Caki2 (cell line): ENCODE results near the gene DBN1. TPM values are rescaled to one million over a fixed set of nuclear protein-coding genes. Genes with fewer than 3 reads are reported as not detected.

Experiments
- DNase-seq: peaks from one replicate; pipeline ENCODE4 v3.0.0-alpha.2; 2015; ENCODE audit warnings: low read depth
- in situ Hi-C: cut with HindIII; loops from 2 replicates; pipeline ENCODE4 v1.10.0; 2016; ENCODE audit warnings: low sequenced_read_pairs, low pct_unique_long_range_greater_than_20kb, mixed read lengths
- total RNA-seq: library from RNA; depleted of rRNA; stranded (reverse); fragments of >200 nt; shearing (Covaris generic); gene quantifications from 2 replicates; pipeline ENCODE4 v1.2.3, GENCODE V29; 2014; ENCODE audit warnings: low replicate concordance

The DBN1 gene
- total RNA-seq, 1 experiment from 2014 or later = 175 TPM

- in situ Hi-C loops = no loop called here
- DNase-seq = no peak
These were observed 33.8 kb downstream of the DBN1 start for GRCh38 chr5:177439518-177440053.

GRCh38 chr5:177438468-177438867, 35.0 kb downstream of the DBN1 start:
- in situ Hi-C loops = no loop called here
- no peak for DNase-seq

- peak; percentile 38 for DNase-seq
- in situ Hi-C loops = no loop called here
These were observed 35.8 kb downstream of the DBN1 start for GRCh38 chr5:177437623-177438022.

- DNase-seq = no peak
- in situ Hi-C loops = no loop called here
These were observed 37.4 kb downstream of the DBN1 start for GRCh38 chr5:177435847-177436536.

- in situ Hi-C loops = no loop called here
- no peak for DNase-seq
These were observed 38.3 kb downstream of the DBN1 start for GRCh38 chr5:177434942-177435738.

- no peak for DNase-seq
- in situ Hi-C loops = no loop called here
These were observed 39.0 kb downstream of the DBN1 start for GRCh38 chr5:177434437-177434836.

- in situ Hi-C loops = no loop called here
- DNase-seq = no peak
These were observed 39.7 kb downstream of the DBN1 start for GRCh38 chr5:177433658-177434217.

GRCh38 chr5:177432839-177433657, 40.4 kb downstream of the DBN1 start:
- DNase-seq = no peak
- in situ Hi-C loops = no loop called here

- in situ Hi-C loops = no loop called here
These were observed 41.1 kb downstream of the DBN1 start for GRCh38 chr5:177432143-177432838.

GRCh38 chr5:177431317-177432142, 41.9 kb downstream of the DBN1 start:
- in situ Hi-C loops = no loop called here
- no peak for DNase-seq

More at GRCh38 chr5:177432143-177432838, 41.1 kb downstream of the DBN1 start:
- DNase-seq = no peak

- no peak for DNase-seq
- in situ Hi-C loops = no loop called here
These were observed 42.5 kb downstream of the DBN1 start for GRCh38 chr5:177430972-177431316.

GRCh38 chr5:177430140-177430951, 43.1 kb downstream of the DBN1 start:
- in situ Hi-C loops = no loop called here
- DNase-seq = no peak

- DNase-seq = no peak
- in situ Hi-C loops = no loop called here
These were observed 44.0 kb downstream of the DBN1 start for GRCh38 chr5:177429248-177430040.

GRCh38 chr5:177428574-177429217, 44.7 kb downstream of the DBN1 start:
- DNase-seq = no peak
- in situ Hi-C loops = no loop called here

- DNase-seq = no peak
- in situ Hi-C loops = no loop called here
These were observed 45.4 kb downstream of the DBN1 start for GRCh38 chr5:177427919-177428573.
